Measurements from ENCODE around the gene CABP4.

Gene CABP4

GRCh38 chr11:67435727-67436458 lies 19.3 kb upstream of the CABP4 start:
- no peak for DNase-seq

GRCh38 chr11:67436459-67437081 lies 18.6 kb upstream of the CABP4 start:
- DNase-seq, result peak; percentile 55

- peak; percentile 18 for DNase-seq
These were observed 17.9 kb upstream of the CABP4 start, which contains the start of gene PTPRCAP for GRCh38 chr11:67437082-67437808. Gene PTPRCAP (minus strand): TSS chr11:67437682. CDS start chr11:67437619, 63 bp downstream.

- DNase-seq, result no peak
These were observed 17.4 kb upstream of the CABP4 start for GRCh38 chr11:67437809-67438157.

GRCh38 chr11:67438158-67438902 lies 16.8 kb upstream of the CABP4 start:
- DNase-seq, result no peak

GRCh38 chr11:67439321-67440228 lies 15.6 kb upstream of the CABP4 start:
- DNase-seq, result peak; percentile 23

- DNase-seq, result no peak
These were observed 14.7 kb upstream of the CABP4 start for GRCh38 chr11:67440229-67441097.

- DNase-seq, result no peak
These were observed 14.0 kb upstream of the CABP4 start for GRCh38 chr11:67441098-67441563.

GRCh38 chr11:67441731-67442351 lies 13.3 kb upstream of the CABP4 start:
- DNase-seq, result no peak

- no peak for DNase-seq
These were observed 12.4 kb upstream of the CABP4 start for GRCh38 chr11:67442504-67443404.

GRCh38 chr11:67445515-67445914 lies 9.6 kb upstream of the CABP4 start:
- no peak for DNase-seq

- DNase-seq, result no peak
These were observed 6.9 kb upstream of the CABP4 start for GRCh38 chr11:67448220-67448609.

GRCh38 chr11:67449116-67449844 lies 5.9 kb upstream of the CABP4 start:
- DNase-seq, result no peak

GRCh38 chr11:67450796-67451657 lies 4.1 kb upstream of the CABP4 start:
- no peak for DNase-seq

GRCh38 chr11:67451658-67451976 lies 3.5 kb upstream of the CABP4 start:
- no peak for DNase-seq

- no peak for DNase-seq
These were observed 2.8 kb upstream of the CABP4 start, which contains the start of gene GPR152 for GRCh38 chr11:67452141-67452952. Gene GPR152 (minus strand): TSS chr11:67452729. CDS start chr11:67452724, 5 bp downstream.

Data from fibroblast of skin of back (primary cell).